Nephron (organoid): ENCODE data around the gene AOPEP.

Experiments used
- H3K27ac Mint-ChIP-seq, 3 experiments: 2 replicates each; pipeline ENCODE4 v1.8.0; 2020; ENCODE audit warnings: mixed read lengths in 3 of 3, mild to moderate bottlenecking in 2 of 3, moderate library complexity in 1 of 3
- H3K27me3 Mint-ChIP-seq: 2 replicates; pipeline ENCODE4 v1.8.0; 2021; ENCODE audit warnings: low read depth, mild to moderate bottlenecking, moderate library complexity, mixed read lengths
- H3K36me3 Mint-ChIP-seq: 2 replicates; pipeline ENCODE4 v1.8.0; 2020; ENCODE audit warnings: low read depth, mixed read lengths
- H3K4me1 Mint-ChIP-seq: 2 replicates; pipeline ENCODE4 v1.8.0; 2020; ENCODE audit warnings: mixed read lengths
- H3K4me3 Mint-ChIP-seq, 3 experiments: 2 replicates each; pipeline ENCODE4 v1.8.0; 2020; ENCODE audit warnings: mild to moderate bottlenecking in 3 of 3, mixed read lengths in 3 of 3, moderate library complexity in 2 of 3
- H3K9me3 Mint-ChIP-seq: 2 replicates; pipeline ENCODE4 v1.8.0; 2020; ENCODE audit warnings: mixed read lengths
- TF ChIP-seq, protein P1 (sequence below), 3 experiments: fragments of 200-600 bp; sonication (generic); IDR thresholded peaks; one replicate each; pipeline ENCODE4 v1.5.0; 2021; ENCODE audit warnings: antibody characterized with exemption in 3 of 3; ENCODE audit not compliant: unreplicated experiment in 3 of 3

Gene AOPEP

DNA sequence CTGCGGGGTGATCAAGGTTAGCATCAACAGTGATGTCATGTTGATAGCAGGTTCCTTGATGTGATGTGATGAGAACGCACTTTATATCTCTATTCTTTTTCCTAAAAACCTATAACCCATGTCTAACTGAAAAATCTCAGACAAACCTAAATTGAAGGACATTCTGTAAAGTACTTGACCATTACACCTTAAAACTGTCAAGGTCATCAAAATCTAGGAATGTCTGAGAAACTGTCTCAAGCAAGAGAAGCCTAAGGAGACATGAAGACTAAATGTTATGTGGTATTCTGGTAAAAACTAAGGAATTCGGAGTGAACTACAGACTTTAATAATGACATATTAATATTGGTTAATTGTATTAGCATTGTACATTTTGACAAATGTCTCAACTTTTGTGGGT lies 170.0 kb downstream of the AOPEP start:
- H3K9me3 Mint-ChIP-seq = peaks cover 7% of the 10 kb centered on the region
- H3K36me3 Mint-ChIP-seq = peaks cover 7% of the 10 kb centered on the region
- peaks cover 24% of the 10 kb centered on the region for H3K4me1 Mint-ChIP-seq
- H3K27ac Mint-ChIP-seq = peak overlapping the region in 1 of 3 experiments; percentile 10
- H3K27me3 Mint-ChIP-seq = no peaks in the 10 kb centered on the region
- TF ChIP-seq, protein P1, sequence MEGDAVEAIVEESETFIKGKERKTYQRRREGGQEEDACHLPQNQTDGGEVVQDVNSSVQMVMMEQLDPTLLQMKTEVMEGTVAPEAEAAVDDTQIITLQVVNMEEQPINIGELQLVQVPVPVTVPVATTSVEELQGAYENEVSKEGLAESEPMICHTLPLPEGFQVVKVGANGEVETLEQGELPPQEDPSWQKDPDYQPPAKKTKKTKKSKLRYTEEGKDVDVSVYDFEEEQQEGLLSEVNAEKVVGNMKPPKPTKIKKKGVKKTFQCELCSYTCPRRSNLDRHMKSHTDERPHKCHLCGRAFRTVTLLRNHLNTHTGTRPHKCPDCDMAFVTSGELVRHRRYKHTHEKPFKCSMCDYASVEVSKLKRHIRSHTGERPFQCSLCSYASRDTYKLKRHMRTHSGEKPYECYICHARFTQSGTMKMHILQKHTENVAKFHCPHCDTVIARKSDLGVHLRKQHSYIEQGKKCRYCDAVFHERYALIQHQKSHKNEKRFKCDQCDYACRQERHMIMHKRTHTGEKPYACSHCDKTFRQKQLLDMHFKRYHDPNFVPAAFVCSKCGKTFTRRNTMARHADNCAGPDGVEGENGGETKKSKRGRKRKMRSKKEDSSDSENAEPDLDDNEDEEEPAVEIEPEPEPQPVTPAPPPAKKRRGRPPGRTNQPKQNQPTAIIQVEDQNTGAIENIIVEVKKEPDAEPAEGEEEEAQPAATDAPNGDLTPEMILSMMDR (IDR thresholded peaks at IDR 0.05; ENCODE audit: unreplicated experiment in 3 of 3) = no peak
- no peak overlapping the region for H3K4me3 Mint-ChIP-seq

DNA sequence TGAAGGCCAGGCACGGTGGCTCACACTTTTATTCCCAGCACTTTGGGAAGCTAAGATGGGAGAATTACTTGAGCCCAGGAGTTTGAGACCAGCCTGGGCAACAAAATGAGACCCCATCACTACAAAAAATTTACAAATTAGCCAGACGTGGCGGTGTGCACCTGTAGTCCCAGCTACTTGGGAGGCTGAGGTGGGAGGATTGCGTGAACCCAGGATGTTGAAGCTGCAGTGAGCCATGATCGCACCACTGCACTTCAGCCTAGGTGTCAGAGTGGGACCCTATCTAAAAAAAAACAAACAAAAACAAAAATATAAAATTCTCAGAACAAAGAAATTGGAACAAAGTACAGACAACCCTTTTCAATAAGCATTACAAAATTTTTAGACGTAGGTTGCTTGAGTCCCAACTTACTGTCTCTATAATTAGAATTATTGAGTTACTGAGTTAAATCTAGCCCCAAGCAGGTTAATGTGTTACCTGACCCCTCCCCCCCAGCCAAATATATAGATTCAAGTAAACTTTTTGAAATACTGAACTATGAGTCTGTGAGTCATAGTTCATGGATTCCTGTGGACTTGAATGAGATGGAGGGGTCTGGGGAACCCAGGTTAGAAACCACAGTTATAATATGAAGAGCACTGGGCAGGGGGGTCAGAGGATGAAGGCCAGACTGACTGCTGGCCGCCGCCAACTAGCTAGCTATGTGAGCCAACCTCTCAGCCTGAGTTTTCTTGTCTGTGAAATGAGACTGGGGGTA lies 173.1 kb downstream of the AOPEP start:
- H3K27ac Mint-ChIP-seq = peak overlapping the region; percentile 69 to 97 (median 93)
- H3K27me3 Mint-ChIP-seq = no peaks in the 10 kb centered on the region
- TF ChIP-seq, protein P1 (IDR thresholded peaks at IDR 0.05; ENCODE audit: unreplicated experiment in 3 of 3) = no peak
- H3K36me3 Mint-ChIP-seq = no peaks in the 10 kb centered on the region
- no peak overlapping the region for H3K4me3 Mint-ChIP-seq
- no peaks in the 10 kb centered on the region for H3K9me3 Mint-ChIP-seq
- H3K4me1 Mint-ChIP-seq = peaks cover 40% of the 10 kb centered on the region

DNA sequence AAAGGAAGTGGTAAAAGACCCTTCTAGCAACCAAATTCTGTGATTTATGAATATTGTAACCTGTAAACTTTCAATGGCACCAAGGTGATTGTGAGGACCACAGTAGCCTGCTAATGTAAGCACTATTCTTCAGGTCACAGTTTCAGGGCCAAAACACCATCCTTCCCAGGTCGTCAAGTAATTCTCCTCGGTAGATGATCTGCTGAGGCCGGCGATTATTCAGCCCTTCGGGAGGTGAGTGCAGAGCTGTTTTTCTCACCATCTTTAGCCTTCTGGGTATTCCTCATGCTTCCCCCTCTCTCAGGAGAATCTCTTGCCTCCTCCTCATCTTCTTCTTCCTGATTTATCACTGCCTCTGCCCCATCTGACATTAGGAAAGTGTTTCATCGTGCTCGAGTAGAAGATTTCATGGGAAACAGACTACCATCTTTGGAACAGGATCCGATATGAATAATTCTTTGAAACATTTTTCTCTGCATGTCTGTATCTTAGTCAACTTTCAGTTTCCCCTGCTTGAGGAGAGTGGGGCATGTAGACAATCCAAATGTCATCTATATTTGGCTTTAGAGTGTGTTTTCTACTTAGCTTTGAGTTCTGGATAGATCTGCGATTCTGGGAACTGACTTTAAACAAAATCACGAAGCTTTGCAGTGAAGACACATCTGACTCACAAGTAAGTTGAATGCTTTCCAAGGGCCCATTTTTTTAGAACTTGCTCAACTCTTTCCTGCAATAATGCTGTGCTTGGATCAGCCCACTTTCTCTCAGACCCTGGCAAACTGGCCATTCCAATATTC lies 173.9 kb downstream of the AOPEP start:
- peak overlapping the region in 2 of 3 experiments; percentile 30 to 53 for H3K4me3 Mint-ChIP-seq
- H3K27ac Mint-ChIP-seq = peak overlapping the region; percentile 69 to 97 (median 93)
- H3K27me3 Mint-ChIP-seq = no peaks in the 10 kb centered on the region
- H3K9me3 Mint-ChIP-seq = no peaks in the 10 kb centered on the region
- TF ChIP-seq, protein P1 (IDR thresholded peaks at IDR 0.05; ENCODE audit: unreplicated experiment in 3 of 3) = no peak
- H3K36me3 Mint-ChIP-seq = no peaks in the 10 kb centered on the region
- peaks cover 45% of the 10 kb centered on the region for H3K4me1 Mint-ChIP-seq

DNA sequence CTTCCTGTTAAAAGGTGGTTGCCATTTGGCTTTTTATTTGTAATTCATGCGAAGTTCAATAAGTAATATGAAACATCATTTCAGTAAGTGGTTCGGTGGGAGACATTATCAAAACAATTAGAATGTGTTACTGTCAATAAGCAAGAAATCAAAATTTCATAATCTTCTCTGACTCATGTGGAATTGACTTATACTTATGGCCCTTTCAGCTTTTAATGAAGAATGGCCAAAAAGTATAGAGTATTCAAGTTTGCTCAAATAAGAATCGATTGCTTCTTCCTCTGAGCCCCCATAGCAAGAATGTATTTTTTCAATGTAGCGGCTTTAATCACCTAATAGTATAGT lies 174.5 kb downstream of the AOPEP start:
- Mint-ChIP-seq H3K4me1 (peaks cover 48% of the 10 kb centered on the region), H3K4me3 (peak overlapping the region in 1 of 3 experiments; percentile 53), H3K27me3 (no peaks in the 10 kb centered on the region), H3K27ac (peak overlapping the region; percentile 69 to 97 (median 93)), H3K9me3 (no peaks in the 10 kb centered on the region), H3K36me3 (no peaks in the 10 kb centered on the region)
- TF ChIP-seq, protein P1 (IDR thresholded peaks at IDR 0.05; ENCODE audit: unreplicated experiment in 3 of 3) = no peak

DNA sequence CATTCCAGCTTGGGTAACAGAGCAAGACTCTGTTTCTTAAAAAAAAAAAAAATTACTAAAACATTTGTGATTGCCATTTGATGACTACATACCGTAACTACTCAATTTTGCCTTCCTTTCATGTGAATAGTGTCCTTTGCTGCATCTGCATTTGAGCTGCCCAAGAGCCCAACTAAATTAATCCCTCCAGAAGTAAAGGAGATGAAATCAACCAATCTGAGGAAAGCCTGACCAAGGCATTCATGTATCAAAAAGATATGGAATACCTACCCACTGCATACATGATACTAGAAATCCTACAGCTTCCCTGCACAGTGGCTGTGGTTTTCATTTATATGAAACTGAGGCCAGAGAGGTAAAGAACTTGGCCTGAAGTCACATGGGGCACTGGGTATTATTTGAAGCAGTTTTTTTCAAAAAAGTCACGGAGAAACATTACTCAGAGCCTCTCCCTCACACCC lies 177.5 kb downstream of the AOPEP start:
- TF ChIP-seq, protein P1 (IDR thresholded peaks at IDR 0.05; ENCODE audit: unreplicated experiment in 3 of 3) = no peak
- Mint-ChIP-seq H3K4me1 (peaks cover 73% of the 10 kb centered on the region), H3K27me3 (no peaks in the 10 kb centered on the region), H3K4me3 (no peak overlapping the region), H3K36me3 (no peaks in the 10 kb centered on the region), H3K27ac (peak overlapping the region; percentile 45 to 77 (median 75)), H3K9me3 (no peaks in the 10 kb centered on the region)
